DND-41 (cell line): ENCODE results near the gene TSG101.

Experiments
- EZH2 ChIP-seq: IDR thresholded peaks from 3 replicates; pipeline ENCODE4 v1.6.1; 2012; ENCODE audit warnings: borderline replicate concordance, low read depth, mild to moderate bottlenecking, moderate library complexity, low read length, inconsistent platforms; ENCODE audit not compliant: severe bottlenecking
- TF ChIP-seq, protein P1 (sequence below): IDR thresholded peaks from 2 replicates; pipeline ENCODE4 v1.5.1; 2012; ENCODE audit warnings: borderline replicate concordance, low read length, moderate library complexity, mild to moderate bottlenecking; ENCODE audit not compliant: poor library complexity, severe bottlenecking; ENCODE audit errors: extremely low read depth

DNA sequence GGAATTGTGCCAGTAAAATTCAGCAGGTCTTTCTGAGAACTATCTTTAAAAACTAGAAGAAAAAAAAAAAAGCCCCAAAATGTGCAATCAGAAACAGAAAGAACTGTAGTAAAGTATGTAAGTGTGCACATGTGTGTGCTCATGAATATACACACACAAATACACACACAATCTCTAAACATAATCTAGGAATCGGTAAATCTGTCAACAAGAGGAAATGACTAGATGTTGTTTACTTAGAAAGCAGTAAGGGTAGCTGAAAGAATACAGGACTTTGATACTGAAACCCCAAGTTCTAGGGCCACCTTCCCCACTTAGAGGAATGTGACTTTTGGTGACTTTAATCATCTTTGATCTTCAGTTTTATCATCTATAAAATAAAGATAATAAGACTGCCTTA is 48.6 kb upstream of the TSG101 start:
- TF ChIP-seq, protein P1, sequence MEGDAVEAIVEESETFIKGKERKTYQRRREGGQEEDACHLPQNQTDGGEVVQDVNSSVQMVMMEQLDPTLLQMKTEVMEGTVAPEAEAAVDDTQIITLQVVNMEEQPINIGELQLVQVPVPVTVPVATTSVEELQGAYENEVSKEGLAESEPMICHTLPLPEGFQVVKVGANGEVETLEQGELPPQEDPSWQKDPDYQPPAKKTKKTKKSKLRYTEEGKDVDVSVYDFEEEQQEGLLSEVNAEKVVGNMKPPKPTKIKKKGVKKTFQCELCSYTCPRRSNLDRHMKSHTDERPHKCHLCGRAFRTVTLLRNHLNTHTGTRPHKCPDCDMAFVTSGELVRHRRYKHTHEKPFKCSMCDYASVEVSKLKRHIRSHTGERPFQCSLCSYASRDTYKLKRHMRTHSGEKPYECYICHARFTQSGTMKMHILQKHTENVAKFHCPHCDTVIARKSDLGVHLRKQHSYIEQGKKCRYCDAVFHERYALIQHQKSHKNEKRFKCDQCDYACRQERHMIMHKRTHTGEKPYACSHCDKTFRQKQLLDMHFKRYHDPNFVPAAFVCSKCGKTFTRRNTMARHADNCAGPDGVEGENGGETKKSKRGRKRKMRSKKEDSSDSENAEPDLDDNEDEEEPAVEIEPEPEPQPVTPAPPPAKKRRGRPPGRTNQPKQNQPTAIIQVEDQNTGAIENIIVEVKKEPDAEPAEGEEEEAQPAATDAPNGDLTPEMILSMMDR = no peak
- no peak for TF ChIP-seq EZH2
